GM15510 (cell line): Measurements from ENCODE around the gene MFSD6.

Source experiments
- POLR2A ChIP-seq: IDR thresholded peaks from 3 replicates; pipeline ENCODE4 v1.6.1; 2011; ENCODE audit warnings: borderline replicate concordance; ENCODE audit not compliant: insufficient read length; ENCODE audit errors: extremely low read depth

MFSD6 gene

GRCh38 chr2:190446750-190447516, 38.8 kb downstream of the MFSD6 start:
- no peak for TF ChIP-seq POLR2A

- no peak for TF ChIP-seq POLR2A
These were observed 39.6 kb downstream of the MFSD6 start for GRCh38 chr2:190447766-190448165.

- no peak for TF ChIP-seq POLR2A
These were observed 41.8 kb downstream of the MFSD6 start for GRCh38 chr2:190449925-190450324.

- TF ChIP-seq POLR2A, result no peak
These were observed 42.2 kb downstream of the MFSD6 start for GRCh38 chr2:190450363-190450762.

- no peak for TF ChIP-seq POLR2A
These were observed 43.5 kb downstream of the MFSD6 start for GRCh38 chr2:190451561-190452176.

GRCh38 chr2:190452433-190452832, 44.3 kb downstream of the MFSD6 start:
- no peak for TF ChIP-seq POLR2A

- no peak for TF ChIP-seq POLR2A
These were observed 46.6 kb downstream of the MFSD6 start for GRCh38 chr2:190454795-190455194.

GRCh38 chr2:190455358-190456095, 47.4 kb downstream of the MFSD6 start:
- TF ChIP-seq POLR2A, result no peak

GRCh38 chr2:190456833-190457232, 48.7 kb downstream of the MFSD6 start:
- TF ChIP-seq POLR2A, result no peak

- no peak for TF ChIP-seq POLR2A
These were observed 49.1 kb downstream of the MFSD6 start for GRCh38 chr2:190457256-190457655.

GRCh38 chr2:190458352-190459107, 50.4 kb downstream of the MFSD6 start:
- no peak for TF ChIP-seq POLR2A

GRCh38 chr2:190459881-190460280, 51.7 kb downstream of the MFSD6 start:
- no peak for TF ChIP-seq POLR2A

GRCh38 chr2:190460487-190460886, 52.3 kb downstream of the MFSD6 start:
- TF ChIP-seq POLR2A, result no peak

GRCh38 chr2:190462181-190462580, 54.0 kb downstream of the MFSD6 start:
- no peak for TF ChIP-seq POLR2A

- no peak for TF ChIP-seq POLR2A
These were observed 54.5 kb downstream of the MFSD6 start for GRCh38 chr2:190462611-190463010.
